CD8-positive, alpha-beta memory T cell (primary cell): ENCODE data around the gene HERC2. TPM values are rescaled to one million over a fixed set of nuclear protein-coding genes. Genes with fewer than 3 reads are reported as not detected.
"Not testable (repeated sequence)": the region's sequence is repeated elsewhere in the genome, so short reads cannot be mapped to it uniquely, and the experiment has no call there.

Experiments
- CTCF ChIA-PET: fragments of 350-600 bp; sonication (Branson Sonifier 250); formaldehyde crosslinking; loops from one replicate; lab custom pipeline; 2021; ENCODE audit warnings: antibody characterized with exemption; lab: Charles Lee
- POLR2A ChIA-PET: fragments of 350-600 bp; sonication (Branson Sonifier 250); formaldehyde crosslinking; loops from one replicate; lab custom pipeline; 2021; ENCODE audit warnings: antibody characterized with exemption; lab: Charles Lee
- DNase-seq, 5 donors: peaks; one replicate each; pipeline versions ENCODE4 v3.0.0 to v3.0.0-alpha.2; 2020 to 2022; ENCODE audit warnings: mixed read lengths in 1 of 5
- H3K27ac ChIP-seq: one replicate; pipeline ENCODE4 v1.7.0; 2013; ENCODE audit warnings: low read depth, mild to moderate bottlenecking, low read length, moderate library complexity
- H3K27me3 ChIP-seq: 2 replicates; pipeline ENCODE4 v1.7.0; 2013; ENCODE audit warnings: low read length, mild to moderate bottlenecking; ENCODE audit not compliant: insufficient read depth, poor library complexity, severe bottlenecking
- H3K36me3 ChIP-seq: 2 replicates; pipeline ENCODE4 v1.7.0; 2013; ENCODE audit warnings: mild to moderate bottlenecking, low read length, moderate library complexity; ENCODE audit not compliant: insufficient read depth
- H3K4me1 ChIP-seq: 2 replicates; pipeline ENCODE4 v1.7.0; 2013; ENCODE audit warnings: mild to moderate bottlenecking, low read length, moderate library complexity; ENCODE audit not compliant: insufficient read depth
- H3K4me3 ChIP-seq: 2 replicates; pipeline ENCODE4 v1.7.0; 2013; ENCODE audit warnings: mild to moderate bottlenecking, low read length
- H3K9me3 ChIP-seq: 2 replicates; pipeline ENCODE4 v1.7.0; 2013; ENCODE audit warnings: mild to moderate bottlenecking, low read length
- H3K27ac Mint-ChIP-seq, 8 donors: one replicate each; pipeline ENCODE4 v1.8.0; 2020 to 2021; ENCODE audit warnings: mixed read lengths in 8 of 8, mild to moderate bottlenecking in 6 of 8, inconsistent platforms in 3 of 8, moderate library complexity in 3 of 8
- H3K27me3 Mint-ChIP-seq, 2 donors: one replicate each; pipeline ENCODE4 v1.8.0; 2020 to 2021; ENCODE audit warnings: mixed read lengths in 2 of 2, mild to moderate bottlenecking in 1 of 2, moderate library complexity in 1 of 2
- H3K36me3 Mint-ChIP-seq, 3 donors: one replicate each; pipeline ENCODE4 v1.8.0; 2020 to 2021; ENCODE audit warnings: mixed read lengths in 3 of 3, inconsistent platforms in 1 of 3, mild to moderate bottlenecking in 1 of 3
- H3K4me1 Mint-ChIP-seq, 3 donors: one replicate each; pipeline ENCODE4 v1.8.0; 2020 to 2021; ENCODE audit warnings: mixed read lengths in 3 of 3, inconsistent platforms in 1 of 3, mild to moderate bottlenecking in 1 of 3
- H3K4me3 Mint-ChIP-seq, 7 donors: one replicate each; pipeline ENCODE4 v1.8.0; 2020 to 2021; ENCODE audit warnings: mixed read lengths in 7 of 7, mild to moderate bottlenecking in 6 of 7, moderate library complexity in 4 of 7, inconsistent platforms in 2 of 7
- H3K9me3 Mint-ChIP-seq, 5 donors: one replicate each; pipeline ENCODE4 v1.8.0; 2020 to 2022; ENCODE audit warnings: mixed read lengths in 5 of 5, mild to moderate bottlenecking in 3 of 5, moderate library complexity in 2 of 5, inconsistent platforms in 1 of 5
- polyA plus RNA-seq: library from polyadenylated mRNA; unstranded; fragments of 300-500 nt; fragmentation: Illumina TruSeq; gene quantifications from one replicate; pipeline ENCODE4 v1.2.3, GENCODE V29; 2021
- total RNA-seq, 2 experiments: library from RNA; stranded (reverse); gene quantifications; one replicate each; pipeline ENCODE4 v1.2.3, GENCODE V29; 2021

Gene HERC2
- total and polyA plus RNA-seq, 3 experiments from 2014 or later, result 10.1 to 37.3 (median 31.0) TPM

DNA sequence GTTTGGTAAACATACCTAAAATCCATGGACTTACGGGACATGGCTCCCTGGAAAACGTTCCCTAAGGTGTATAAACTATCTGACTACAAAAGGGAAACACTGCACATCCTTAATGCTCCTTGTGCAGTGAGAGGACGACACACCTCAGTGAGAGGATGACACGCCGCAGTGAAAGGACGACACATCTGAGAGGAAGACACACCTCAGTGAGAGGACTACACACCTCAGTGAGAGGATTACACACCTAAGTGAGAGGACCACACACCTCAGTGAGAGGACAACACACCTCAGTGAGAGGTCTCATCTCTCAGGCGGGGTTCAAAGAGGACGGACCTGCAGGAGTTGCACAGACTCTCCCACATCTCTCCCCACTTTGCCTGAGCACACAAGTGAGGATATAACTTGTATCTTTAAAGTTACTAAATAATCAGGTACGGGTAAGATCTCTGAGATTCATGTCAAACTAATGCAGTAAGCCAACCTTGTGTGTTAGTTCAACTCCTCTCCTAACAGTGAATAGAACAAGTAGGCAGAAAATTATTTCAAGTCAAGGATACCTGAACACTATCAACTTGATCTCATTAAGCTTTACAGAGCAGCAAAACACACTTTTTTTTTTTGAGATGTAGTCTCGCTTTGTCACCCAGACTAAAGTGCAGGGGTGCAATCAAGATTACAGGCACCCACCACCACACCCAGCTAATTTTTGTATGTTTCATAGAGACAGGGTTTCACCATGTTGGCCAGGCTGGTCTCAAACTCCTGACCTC lies 32.1 kb downstream of the HERC2 start:
- Histone ChIP-seq H3K27ac (no peak overlapping the region), H3K4me3 (no peak overlapping the region), H3K36me3 (peaks cover 8% of the 10 kb centered on the region), H3K4me1 (no peaks in the 10 kb centered on the region), H3K9me3 (no peaks in the 10 kb centered on the region), H3K27me3 (no peaks in the 10 kb centered on the region)
- DNase-seq, result no peak
- Mint-ChIP-seq H3K27me3 (no peaks in the 10 kb centered on the region), H3K9me3 (peaks cover 9 to 22% (median 11%) of the 10 kb centered on the region in 5 donors), H3K4me3 (no peak overlapping the region), H3K36me3 (peaks cover 37 to 63% (median 44%) of the 10 kb centered on the region in 3 donors), H3K27ac (peak overlapping the region in 1 of 8 donors; percentile 14), H3K4me1 (peaks cover 16 to 23% (median 20%) of the 10 kb centered on the region in 3 donors)
- POLR2A ChIA-PET, result no interaction called here
- CTCF ChIA-PET, result no interaction called here

DNA sequence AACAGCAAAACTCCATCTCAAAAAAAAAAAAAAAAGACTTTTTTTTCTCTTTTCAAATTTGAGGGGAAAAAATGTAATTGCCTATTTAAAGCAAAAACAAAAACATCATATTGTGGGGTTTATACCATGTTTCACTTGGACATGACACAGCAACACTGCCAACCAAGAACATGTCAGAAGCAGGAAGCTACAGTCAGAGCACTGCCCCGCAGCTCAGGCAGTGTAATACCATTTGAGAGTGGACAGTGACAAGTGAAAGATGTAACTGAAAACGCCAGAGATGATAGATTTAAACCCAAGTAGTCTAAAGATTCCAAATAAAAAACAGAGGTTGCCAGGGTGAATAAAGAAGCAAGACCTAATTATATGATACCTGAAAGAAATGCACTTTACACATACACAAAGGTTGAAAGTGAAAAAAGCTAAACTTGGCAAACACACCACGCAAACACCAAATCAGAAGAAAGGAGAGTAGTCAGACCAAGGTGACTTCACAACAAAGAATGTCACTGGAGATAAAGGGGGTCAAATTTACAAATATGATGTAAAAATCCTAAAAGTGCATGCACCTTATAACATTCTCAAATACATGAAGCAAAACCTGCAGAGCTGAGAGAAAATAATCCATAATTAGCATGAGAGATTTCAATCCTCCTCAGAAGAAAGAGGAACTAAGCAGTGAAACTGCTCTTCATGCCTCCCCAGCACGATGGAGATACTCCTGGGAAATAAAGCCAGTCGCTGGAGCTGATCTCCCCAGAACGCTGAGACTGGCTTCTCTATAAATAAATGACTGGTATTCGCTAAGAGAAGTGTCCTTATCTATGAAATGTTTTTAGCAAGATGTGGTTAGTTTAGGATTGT lies 32.9 kb downstream of the HERC2 start:
- H3K27me3 ChIP-seq, H3K9me3 ChIP-seq, CTCF ChIA-PET, H3K27me3 Mint-ChIP-seq, H3K4me1 ChIP-seq, H3K4me3 Mint-ChIP-seq, DNase-seq, POLR2A ChIA-PET, H3K36me3 ChIP-seq, H3K27ac ChIP-seq, H3K4me3 ChIP-seq: not testable (repeated sequence)
- peaks cover 37 to 65% (median 47%) of the 10 kb centered on the region in 3 donors for H3K36me3 Mint-ChIP-seq
- H3K27ac Mint-ChIP-seq, result peak overlapping the region in 4 of 8 donors; percentile 1 to 58 (median 10)
- peaks cover 9 to 22% (median 11%) of the 10 kb centered on the region in 5 donors for H3K9me3 Mint-ChIP-seq
- peaks cover 21 to 24% (median 21%) of the 10 kb centered on the region in 3 donors for H3K4me1 Mint-ChIP-seq

DNA sequence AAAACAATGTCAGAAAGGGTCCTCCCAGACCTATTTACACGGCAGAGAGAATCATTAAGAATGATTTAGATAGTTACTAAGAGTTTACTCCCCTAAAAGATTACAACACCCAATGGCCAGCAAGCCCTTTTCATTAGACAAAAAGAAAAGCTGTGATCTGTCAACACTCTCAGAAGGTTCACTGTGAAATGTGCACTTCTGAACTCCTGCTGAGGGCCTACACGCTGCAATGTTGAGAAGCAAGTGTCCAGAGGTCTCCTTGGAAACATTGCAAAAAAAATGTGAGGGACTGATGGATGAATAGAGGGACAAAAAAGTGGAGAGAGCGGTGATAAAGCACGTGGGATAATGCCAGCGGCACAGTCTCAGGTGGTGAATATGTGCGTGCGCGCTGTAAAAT lies 35.3 kb downstream of the HERC2 start:
- H3K27me3 Mint-ChIP-seq, H3K4me1 ChIP-seq, H3K9me3 ChIP-seq, H3K36me3 ChIP-seq, POLR2A ChIA-PET, H3K27ac ChIP-seq, H3K27me3 ChIP-seq, CTCF ChIA-PET, H3K4me3 ChIP-seq, H3K4me3 Mint-ChIP-seq, DNase-seq: not testable (repeated sequence)
- peaks cover 11 to 27% (median 16%) of the 10 kb centered on the region in 5 donors for H3K9me3 Mint-ChIP-seq
- peaks cover 19 to 27% (median 24%) of the 10 kb centered on the region in 3 donors for H3K4me1 Mint-ChIP-seq
- peaks cover 38 to 62% (median 52%) of the 10 kb centered on the region in 3 donors for H3K36me3 Mint-ChIP-seq
- H3K27ac Mint-ChIP-seq, result peak overlapping the region in 1 of 8 donors; percentile 4

DNA sequence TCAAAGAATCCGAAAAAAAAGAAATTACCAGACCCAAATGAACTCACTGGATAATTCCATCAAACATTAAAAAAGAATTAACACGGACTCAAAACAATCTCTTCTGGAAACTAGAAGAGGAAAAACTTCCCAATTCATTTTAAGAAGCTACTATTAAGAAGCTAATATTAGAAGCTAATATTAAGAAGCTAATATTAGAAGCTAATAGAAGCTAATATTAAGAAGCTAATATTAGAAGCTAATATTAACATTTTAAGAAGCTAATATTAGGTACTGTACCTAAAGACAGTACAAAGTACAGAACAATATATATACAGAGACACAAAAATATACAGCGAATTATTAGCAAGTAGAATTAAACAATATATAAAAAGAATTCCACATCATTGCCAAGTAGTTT lies 35.9 kb downstream of the HERC2 start:
- no peaks in the 10 kb centered on the region for H3K9me3 ChIP-seq
- no peak overlapping the region for H3K27ac ChIP-seq
- peaks cover 19 to 27% (median 24%) of the 10 kb centered on the region in 3 donors for H3K4me1 Mint-ChIP-seq
- H3K36me3 ChIP-seq, result peaks cover 8% of the 10 kb centered on the region
- H3K36me3 Mint-ChIP-seq, result peaks cover 35 to 60% (median 48%) of the 10 kb centered on the region in 3 donors
- H3K27me3 ChIP-seq, result no peaks in the 10 kb centered on the region
- DNase-seq, result no peak
- no peak overlapping the region for H3K4me3 ChIP-seq
- CTCF ChIA-PET, result no interaction called here
- POLR2A ChIA-PET, result no interaction called here
- no peaks in the 10 kb centered on the region for H3K4me1 ChIP-seq
- peaks cover 11 to 26% (median 16%) of the 10 kb centered on the region in 5 donors for H3K9me3 Mint-ChIP-seq
- no peak overlapping the region for H3K4me3 Mint-ChIP-seq
- no peak overlapping the region for H3K27ac Mint-ChIP-seq
- peaks cover 0 to 3% of the 10 kb centered on the region in 2 donors for H3K27me3 Mint-ChIP-seq

DNA sequence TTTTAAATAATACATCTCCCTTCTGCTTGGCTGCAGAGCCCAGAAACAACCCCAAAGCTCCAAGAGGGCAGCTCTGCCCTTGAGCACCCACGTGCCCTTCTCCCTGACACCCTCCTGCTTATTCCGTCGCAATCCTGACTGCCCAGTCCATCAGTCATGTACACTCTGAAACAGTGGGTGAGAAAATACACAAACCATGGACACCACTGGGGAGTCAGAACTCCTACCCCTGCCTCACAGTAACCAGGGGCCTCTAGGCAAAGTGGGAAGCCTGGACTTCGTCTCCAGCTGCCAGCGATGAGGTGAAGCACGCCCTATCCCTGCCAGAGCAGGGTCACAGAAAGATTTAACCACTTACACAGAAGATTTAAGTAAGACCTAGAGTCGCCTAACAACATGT lies 40.1 kb downstream of the HERC2 start:
- Histone ChIP-seq H3K4me3 (no peak overlapping the region), H3K27ac (no peak overlapping the region), H3K4me1 (no peaks in the 10 kb centered on the region), H3K36me3 (peaks cover 4% of the 10 kb centered on the region), H3K27me3 (no peaks in the 10 kb centered on the region), H3K9me3 (no peaks in the 10 kb centered on the region)
- Mint-ChIP-seq H3K4me3 (peak overlapping the region in 1 of 7 donors; percentile 15), H3K27me3 (peaks cover 0 to 3% of the 10 kb centered on the region in 2 donors), H3K36me3 (peaks cover 22 to 65% (median 26%) of the 10 kb centered on the region in 3 donors), H3K4me1 (peaks cover 13 to 20% (median 18%) of the 10 kb centered on the region in 3 donors), H3K27ac (peak overlapping the region in 1 of 8 donors; percentile 43), H3K9me3 (peaks cover 0 to 9% (median 5%) of the 10 kb centered on the region in 5 donors)
- no peak for DNase-seq
- ChIA-PET CTCF (no interaction called here), POLR2A (no interaction called here)

DNA sequence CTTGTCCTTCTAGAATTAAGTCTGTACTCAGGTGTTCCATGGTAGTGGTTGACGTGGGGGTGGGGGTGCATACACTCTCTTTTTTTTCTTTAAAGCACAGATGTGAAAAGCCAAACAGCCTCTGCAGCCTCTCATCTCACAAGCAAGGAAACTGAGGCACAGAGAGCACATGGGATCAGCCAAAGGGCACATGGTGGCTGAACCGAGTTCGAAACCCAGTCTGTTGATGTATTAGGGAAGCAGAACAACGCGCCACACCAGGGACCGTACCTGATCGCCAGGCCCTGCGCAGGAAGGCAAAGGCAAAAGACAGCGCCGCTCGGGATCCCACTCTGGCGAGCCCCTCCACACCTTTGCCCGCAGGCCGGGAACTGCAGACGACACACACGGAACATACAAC lies 47.3 kb downstream of the HERC2 start:
- Mint-ChIP-seq H3K36me3 (peaks cover 12 to 72% (median 17%) of the 10 kb centered on the region in 3 donors), H3K4me1 (no peaks in the 10 kb centered on the region), H3K27ac (no peak overlapping the region), H3K4me3 (no peak overlapping the region), H3K27me3 (no peaks in the 10 kb centered on the region), H3K9me3 (no peaks in the 10 kb centered on the region)
- Histone ChIP-seq H3K27ac (no peak overlapping the region), H3K9me3 (no peaks in the 10 kb centered on the region), H3K4me3 (no peak overlapping the region), H3K36me3 (no peaks in the 10 kb centered on the region), H3K4me1 (no peaks in the 10 kb centered on the region), H3K27me3 (no peaks in the 10 kb centered on the region)
- ChIA-PET POLR2A (no interaction called here), CTCF (no interaction called here)
- no peak for DNase-seq

DNA sequence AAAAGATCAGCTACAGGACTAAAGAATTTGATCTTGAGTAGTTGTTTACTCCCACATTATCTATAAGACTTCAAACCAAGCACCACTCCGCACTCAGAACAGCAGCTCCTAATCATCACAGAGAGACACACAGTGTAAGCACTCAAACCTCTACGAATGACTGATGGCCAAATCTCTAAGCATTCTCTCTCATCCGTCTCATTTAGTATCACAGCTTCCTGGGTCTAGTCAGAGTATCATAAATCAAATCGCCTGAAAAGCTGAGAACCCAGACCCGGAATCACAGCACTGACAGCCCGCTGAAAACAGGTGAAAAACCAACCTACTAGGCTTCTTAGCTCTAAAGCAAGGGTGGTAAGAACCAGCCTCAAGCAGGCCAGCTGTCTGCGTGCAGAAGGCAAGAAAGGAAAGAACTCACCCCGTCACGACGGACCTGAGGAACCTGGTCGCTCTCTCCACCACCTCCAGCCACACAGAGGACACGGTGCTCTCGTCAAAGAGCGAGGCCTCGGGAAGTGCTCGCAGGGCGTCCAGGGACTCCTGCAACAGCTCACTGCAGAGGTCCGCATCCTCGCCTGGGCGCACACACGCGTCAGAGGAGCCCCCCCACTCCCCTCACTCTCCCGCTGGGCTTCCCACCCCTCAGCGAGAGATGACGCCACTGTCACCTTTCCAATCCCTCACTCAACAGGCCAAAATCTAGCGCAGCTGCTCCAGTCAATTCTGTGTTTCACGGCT lies 47.9 kb downstream of the HERC2 start:
- no peak for DNase-seq
- Mint-ChIP-seq H3K27me3 (no peaks in the 10 kb centered on the region), H3K4me3 (no peak overlapping the region), H3K9me3 (no peaks in the 10 kb centered on the region), H3K4me1 (no peaks in the 10 kb centered on the region), H3K27ac (no peak overlapping the region), H3K36me3 (peaks cover 15 to 73% (median 16%) of the 10 kb centered on the region in 3 donors)
- POLR2A ChIA-PET, result no interaction called here
- no peaks in the 10 kb centered on the region for H3K4me1 ChIP-seq
- no peaks in the 10 kb centered on the region for H3K9me3 ChIP-seq
- no peak overlapping the region for H3K4me3 ChIP-seq
- no peaks in the 10 kb centered on the region for H3K36me3 ChIP-seq
- CTCF ChIA-PET, result no interaction called here
- H3K27ac ChIP-seq, result no peak overlapping the region
- no peaks in the 10 kb centered on the region for H3K27me3 ChIP-seq
